Measurements from ENCODE around the gene POLR3H. TPM values are rescaled to one million over a fixed set of nuclear protein-coding genes. Genes with fewer than 3 reads are reported as not detected.

POLR3H gene
- total RNA-seq, 2 donors from 2014 or later, result 30.1 to 32.6 TPM

- Histone ChIP-seq H3K27ac (ENCODE audit: low read depth, low read length) (no peak overlapping the region), H3K9ac (ENCODE audit: extremely low read depth, low read length, poor library complexity, severe bottlenecking) (no peak overlapping the region), H3K4me3 (ENCODE audit: low read length) (no peak overlapping the region), H3K36me3 (ENCODE audit: control insufficient read depth, insufficient read depth, low read length) (peaks cover 4% of the 10 kb centered on the region), H3K9me3 (ENCODE audit: control insufficient read depth, low read length) (no peaks in the 10 kb centered on the region), H3K4me1 (ENCODE audit: control insufficient read depth, insufficient read depth, low read length) (no peaks in the 10 kb centered on the region), H3K27me3 (ENCODE audit: control insufficient read depth, insufficient read depth, low read length, poor library complexity, severe bottlenecking) (no peaks in the 10 kb centered on the region)
- no peaks in the 10 kb centered on the region for H3K9me3 Mint-ChIP-seq
- no peak for DNase-seq
- TF ChIP-seq CTCF (conservative IDR thresholded peaks at IDR 0.05), result no peak
- no peaks in the 10 kb centered on the region for H3K4me1 Mint-ChIP-seq
- no peak overlapping the region for H3K27ac Mint-ChIP-seq
- H3K27me3 Mint-ChIP-seq (ENCODE audit: insufficient read depth), result no peaks in the 10 kb centered on the region
- peaks cover 2% of the 10 kb centered on the region for H3K36me3 Mint-ChIP-seq (ENCODE audit: low read depth)
- 94 to 96% methylated on average over 7 to 14 of the region's 14 CpGs for WGBS, 2 experiments (ENCODE audit: insufficient coverage in 1 of 2, insufficient read length in 1 of 2)
- no peak overlapping the region for H3K4me3 Mint-ChIP-seq
Observed at GRCh38 chr22:41571786-41572185, 27.5 kb upstream of the POLR3H start.

GRCh38 chr22:41570221-41570620, 26.0 kb upstream of the POLR3H start:
- no peaks in the 10 kb centered on the region for H3K27me3 Mint-ChIP-seq (ENCODE audit: insufficient read depth)
- no peak overlapping the region for H3K27ac ChIP-seq (ENCODE audit: low read depth, low read length)
- no peaks in the 10 kb centered on the region for H3K36me3 ChIP-seq (ENCODE audit: control insufficient read depth, insufficient read depth, low read length)
- DNase-seq, result no peak
- no peaks in the 10 kb centered on the region for H3K27me3 ChIP-seq (ENCODE audit: control insufficient read depth, insufficient read depth, low read length, poor library complexity, severe bottlenecking)
- no peaks in the 10 kb centered on the region for H3K9me3 ChIP-seq (ENCODE audit: control insufficient read depth, low read length)
- H3K4me3 Mint-ChIP-seq, result no peak overlapping the region
- no peak overlapping the region for H3K4me3 ChIP-seq (ENCODE audit: low read length)
- WGBS, 2 experiments (ENCODE audit: insufficient coverage in 1 of 2, insufficient read length in 1 of 2), result 90% methylated on average over 2 to 3 of the region's 3 CpGs
- no peaks in the 10 kb centered on the region for H3K4me1 Mint-ChIP-seq
- no peaks in the 10 kb centered on the region for H3K4me1 ChIP-seq (ENCODE audit: control insufficient read depth, insufficient read depth, low read length)
- no peak for TF ChIP-seq CTCF (conservative IDR thresholded peaks at IDR 0.05)
- H3K36me3 Mint-ChIP-seq (ENCODE audit: low read depth), result no peaks in the 10 kb centered on the region
- no peak overlapping the region for H3K27ac Mint-ChIP-seq
- no peaks in the 10 kb centered on the region for H3K9me3 Mint-ChIP-seq
- H3K9ac ChIP-seq (ENCODE audit: extremely low read depth, low read length, poor library complexity, severe bottlenecking), result no peak overlapping the region

- Histone ChIP-seq H3K36me3 (ENCODE audit: control insufficient read depth, insufficient read depth, low read length) (no peaks in the 10 kb centered on the region), H3K27me3 (ENCODE audit: control insufficient read depth, insufficient read depth, low read length, poor library complexity, severe bottlenecking) (no peaks in the 10 kb centered on the region), H3K9me3 (ENCODE audit: control insufficient read depth, low read length) (no peaks in the 10 kb centered on the region), H3K4me3 (ENCODE audit: low read length) (no peak overlapping the region), H3K27ac (ENCODE audit: low read depth, low read length) (peak overlapping the region; percentile 50), H3K9ac (ENCODE audit: extremely low read depth, low read length, poor library complexity, severe bottlenecking) (no peak overlapping the region), H3K4me1 (ENCODE audit: control insufficient read depth, insufficient read depth, low read length) (no peaks in the 10 kb centered on the region)
- no peaks in the 10 kb centered on the region for H3K4me1 Mint-ChIP-seq
- no peaks in the 10 kb centered on the region for H3K36me3 Mint-ChIP-seq (ENCODE audit: low read depth)
- 75 to 78% methylated on average over 4 to 7 of the region's 7 CpGs for WGBS, 2 experiments (ENCODE audit: insufficient coverage in 1 of 2, insufficient read length in 1 of 2)
- TF ChIP-seq CTCF (conservative IDR thresholded peaks at IDR 0.05), result no peak
- H3K27ac Mint-ChIP-seq, result no peak overlapping the region
- no peaks in the 10 kb centered on the region for H3K27me3 Mint-ChIP-seq (ENCODE audit: insufficient read depth)
- no peak for DNase-seq
- no peak overlapping the region for H3K4me3 Mint-ChIP-seq
- no peaks in the 10 kb centered on the region for H3K9me3 Mint-ChIP-seq
Observed at GRCh38 chr22:41568811-41569210, 24.5 kb upstream of the POLR3H start.
